A549 (cell line): Measurements from ENCODE around the gene VENTX.

ENCODE experiments used
- MAZ ChIP-seq: fragments of 150-350 bp; IDR thresholded peaks from 2 replicates; pipeline ENCODE4 v1.6.1; 2014; ENCODE audit warnings: antibody characterized with exemption, low read depth, low read length, borderline replicate concordance
- POLR2A ChIP-seq: IDR thresholded peaks from 2 replicates; pipeline ENCODE4 v1.6.1; 2012; ENCODE audit warnings: mild to moderate bottlenecking, low read length
- RAD21 ChIP-seq, 2 experiments: fragments of >200 bp in 1 of 2; sonication (Bioruptor Twin) in 1 of 2; formaldehyde crosslinking in 1 of 2; IDR thresholded peaks in 1 of 2; conservative IDR thresholded peaks in 1 of 2; 2 replicates in 1 of 2; 3 replicates in 1 of 2; pipeline ENCODE4 v1.6.1; 2012 to 2018; ENCODE audit warnings: inconsistent platforms in 1 of 2
- TF ChIP-seq, protein P1 (sequence below): fragments of 200-600 bp; sonication (generic); IDR thresholded peaks from 2 replicates; pipeline ENCODE4 v1.6.1; 2016; ENCODE audit warnings: antibody characterized with exemption, mild to moderate bottlenecking, moderate library complexity
- TF ChIP-seq, protein P2 (sequence below): fragments of >200 bp; sonication (Bioruptor Twin); formaldehyde crosslinking; IDR thresholded peaks from 3 replicates; pipeline ENCODE4 v1.5.1; 2016
- TF ChIP-seq, protein P3 (sequence below): IDR thresholded peaks from 2 replicates; pipeline ENCODE4 v1.6.1; 2012
- TF ChIP-seq, protein P4 (sequence below): fragments of 150-350 bp; IDR thresholded peaks from 2 replicates; pipeline ENCODE4 v1.6.1; 2014; ENCODE audit warnings: low read depth, mild to moderate bottlenecking, low read length

DNA sequence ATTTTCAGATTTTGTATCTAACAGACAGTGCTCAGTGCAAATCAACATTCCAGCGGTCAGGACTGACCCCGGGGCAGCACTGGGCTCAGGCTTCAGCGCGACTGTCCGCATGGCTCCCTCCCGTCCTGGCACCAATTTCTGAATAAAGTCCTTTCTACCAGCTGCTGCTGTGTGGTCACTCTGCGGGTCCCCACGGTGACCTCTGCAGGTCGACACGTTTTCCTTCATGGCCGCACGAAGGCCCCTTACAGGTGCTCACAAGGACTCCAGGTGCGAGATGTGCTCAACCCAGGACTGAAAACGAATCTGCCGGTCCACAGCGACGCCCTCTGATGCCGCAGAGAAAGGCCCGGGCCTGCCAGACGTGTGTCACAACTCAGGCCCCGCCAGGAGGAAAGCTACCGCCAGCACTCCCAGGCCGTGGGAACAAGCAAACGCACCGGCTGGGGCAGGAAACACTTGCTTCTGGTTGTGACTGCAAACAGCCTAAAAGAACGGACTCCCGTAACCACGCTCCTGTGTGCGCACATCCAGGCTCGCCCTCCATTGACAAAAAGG is 11.3 kb upstream of the VENTX start:
- TF ChIP-seq RAD21 (conservative IDR thresholded peaks at IDR 0.05 in 1 of 2, IDR thresholded peaks at IDR 0.05 in 1 of 2) (no peak), POLR2A (no peak), MAZ (no peak)
- TF ChIP-seq, protein P1, sequence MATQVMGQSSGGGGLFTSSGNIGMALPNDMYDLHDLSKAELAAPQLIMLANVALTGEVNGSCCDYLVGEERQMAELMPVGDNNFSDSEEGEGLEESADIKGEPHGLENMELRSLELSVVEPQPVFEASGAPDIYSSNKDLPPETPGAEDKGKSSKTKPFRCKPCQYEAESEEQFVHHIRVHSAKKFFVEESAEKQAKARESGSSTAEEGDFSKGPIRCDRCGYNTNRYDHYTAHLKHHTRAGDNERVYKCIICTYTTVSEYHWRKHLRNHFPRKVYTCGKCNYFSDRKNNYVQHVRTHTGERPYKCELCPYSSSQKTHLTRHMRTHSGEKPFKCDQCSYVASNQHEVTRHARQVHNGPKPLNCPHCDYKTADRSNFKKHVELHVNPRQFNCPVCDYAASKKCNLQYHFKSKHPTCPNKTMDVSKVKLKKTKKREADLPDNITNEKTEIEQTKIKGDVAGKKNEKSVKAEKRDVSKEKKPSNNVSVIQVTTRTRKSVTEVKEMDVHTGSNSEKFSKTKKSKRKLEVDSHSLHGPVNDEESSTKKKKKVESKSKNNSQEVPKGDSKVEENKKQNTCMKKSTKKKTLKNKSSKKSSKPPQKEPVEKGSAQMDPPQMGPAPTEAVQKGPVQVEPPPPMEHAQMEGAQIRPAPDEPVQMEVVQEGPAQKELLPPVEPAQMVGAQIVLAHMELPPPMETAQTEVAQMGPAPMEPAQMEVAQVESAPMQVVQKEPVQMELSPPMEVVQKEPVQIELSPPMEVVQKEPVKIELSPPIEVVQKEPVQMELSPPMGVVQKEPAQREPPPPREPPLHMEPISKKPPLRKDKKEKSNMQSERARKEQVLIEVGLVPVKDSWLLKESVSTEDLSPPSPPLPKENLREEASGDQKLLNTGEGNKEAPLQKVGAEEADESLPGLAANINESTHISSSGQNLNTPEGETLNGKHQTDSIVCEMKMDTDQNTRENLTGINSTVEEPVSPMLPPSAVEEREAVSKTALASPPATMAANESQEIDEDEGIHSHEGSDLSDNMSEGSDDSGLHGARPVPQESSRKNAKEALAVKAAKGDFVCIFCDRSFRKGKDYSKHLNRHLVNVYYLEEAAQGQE, result no peak
- TF ChIP-seq, protein P2, sequence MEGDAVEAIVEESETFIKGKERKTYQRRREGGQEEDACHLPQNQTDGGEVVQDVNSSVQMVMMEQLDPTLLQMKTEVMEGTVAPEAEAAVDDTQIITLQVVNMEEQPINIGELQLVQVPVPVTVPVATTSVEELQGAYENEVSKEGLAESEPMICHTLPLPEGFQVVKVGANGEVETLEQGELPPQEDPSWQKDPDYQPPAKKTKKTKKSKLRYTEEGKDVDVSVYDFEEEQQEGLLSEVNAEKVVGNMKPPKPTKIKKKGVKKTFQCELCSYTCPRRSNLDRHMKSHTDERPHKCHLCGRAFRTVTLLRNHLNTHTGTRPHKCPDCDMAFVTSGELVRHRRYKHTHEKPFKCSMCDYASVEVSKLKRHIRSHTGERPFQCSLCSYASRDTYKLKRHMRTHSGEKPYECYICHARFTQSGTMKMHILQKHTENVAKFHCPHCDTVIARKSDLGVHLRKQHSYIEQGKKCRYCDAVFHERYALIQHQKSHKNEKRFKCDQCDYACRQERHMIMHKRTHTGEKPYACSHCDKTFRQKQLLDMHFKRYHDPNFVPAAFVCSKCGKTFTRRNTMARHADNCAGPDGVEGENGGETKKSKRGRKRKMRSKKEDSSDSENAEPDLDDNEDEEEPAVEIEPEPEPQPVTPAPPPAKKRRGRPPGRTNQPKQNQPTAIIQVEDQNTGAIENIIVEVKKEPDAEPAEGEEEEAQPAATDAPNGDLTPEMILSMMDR, result no peak
- TF ChIP-seq, protein P3, sequence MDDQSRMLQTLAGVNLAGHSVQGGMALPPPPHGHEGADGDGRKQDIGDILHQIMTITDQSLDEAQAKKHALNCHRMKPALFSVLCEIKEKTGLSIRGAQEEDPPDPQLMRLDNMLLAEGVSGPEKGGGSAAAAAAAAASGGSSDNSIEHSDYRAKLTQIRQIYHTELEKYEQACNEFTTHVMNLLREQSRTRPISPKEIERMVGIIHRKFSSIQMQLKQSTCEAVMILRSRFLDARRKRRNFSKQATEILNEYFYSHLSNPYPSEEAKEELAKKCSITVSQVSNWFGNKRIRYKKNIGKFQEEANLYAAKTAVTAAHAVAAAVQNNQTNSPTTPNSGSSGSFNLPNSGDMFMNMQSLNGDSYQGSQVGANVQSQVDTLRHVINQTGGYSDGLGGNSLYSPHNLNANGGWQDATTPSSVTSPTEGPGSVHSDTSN, result no peak
- TF ChIP-seq, protein P4, sequence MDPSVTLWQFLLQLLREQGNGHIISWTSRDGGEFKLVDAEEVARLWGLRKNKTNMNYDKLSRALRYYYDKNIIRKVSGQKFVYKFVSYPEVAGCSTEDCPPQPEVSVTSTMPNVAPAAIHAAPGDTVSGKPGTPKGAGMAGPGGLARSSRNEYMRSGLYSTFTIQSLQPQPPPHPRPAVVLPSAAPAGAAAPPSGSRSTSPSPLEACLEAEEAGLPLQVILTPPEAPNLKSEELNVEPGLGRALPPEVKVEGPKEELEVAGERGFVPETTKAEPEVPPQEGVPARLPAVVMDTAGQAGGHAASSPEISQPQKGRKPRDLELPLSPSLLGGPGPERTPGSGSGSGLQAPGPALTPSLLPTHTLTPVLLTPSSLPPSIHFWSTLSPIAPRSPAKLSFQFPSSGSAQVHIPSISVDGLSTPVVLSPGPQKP, result no peak
